ENCODE data around the gene FADS3. TPM values are rescaled to one million over a fixed set of nuclear protein-coding genes. Genes with fewer than 3 reads are reported as not detected.

Gene FADS3
- total RNA-seq, 2 donors from 2014 or later = 18.5 to 74.9 TPM

- Histone ChIP-seq H3K27ac (no peak overlapping the region), H3K4me3 (no peak overlapping the region), H3K4me1 (replicated peaks) (peaks cover 4% of the 10 kb centered on the region), H3K27me3 (replicated peaks; ENCODE audit: insufficient read depth) (no peaks in the 10 kb centered on the region), H3K9me3 (no peaks in the 10 kb centered on the region), H3K36me3 (no peaks in the 10 kb centered on the region)
- DNase-seq (ENCODE audit: low spot score) = no peak
- intact Hi-C loops (cut with DNase I) = no loop called here
- TF ChIP-seq POLR2A (IDR thresholded peaks at IDR 0.05) = no peak
- TF ChIP-seq CTCF (IDR thresholded peaks at IDR 0.05) = no peak
- no peak for TF ChIP-seq POLR2AphosphoS5 (IDR thresholded peaks at IDR 0.05)
- WGBS = 89% methylated on average over 7 of the region's 7 CpGs
These were observed 23.3 kb upstream of the FADS3 start for GRCh38 chr11:61914471-61915171.

- H3K36me3 ChIP-seq = no peaks in the 10 kb centered on the region
- intact Hi-C loops (cut with DNase I) = no loop called here
- no peak overlapping the region for H3K27ac ChIP-seq
- no peak overlapping the region for H3K4me3 ChIP-seq
- peaks cover 4% of the 10 kb centered on the region for H3K4me1 ChIP-seq (replicated peaks)
- no peaks in the 10 kb centered on the region for H3K9me3 ChIP-seq
- DNase-seq (ENCODE audit: low spot score) = no peak
- TF ChIP-seq POLR2A (IDR thresholded peaks at IDR 0.05) (no peak), POLR2AphosphoS5 (IDR thresholded peaks at IDR 0.05) (no peak)
- H3K27me3 ChIP-seq (replicated peaks; ENCODE audit: insufficient read depth) = no peaks in the 10 kb centered on the region
- WGBS = 84% methylated on average over 8 of the region's 8 CpGs
These were observed 22.5 kb upstream of the FADS3 start for GRCh38 chr11:61913699-61914395.

- Histone ChIP-seq H3K4me3 (no peak overlapping the region), H3K9me3 (no peaks in the 10 kb centered on the region), H3K4me1 (replicated peaks) (peaks cover 4% of the 10 kb centered on the region), H3K36me3 (no peaks in the 10 kb centered on the region), H3K27me3 (replicated peaks; ENCODE audit: insufficient read depth) (no peaks in the 10 kb centered on the region), H3K27ac (no peak overlapping the region)
- 81% methylated on average over 18 of the region's 18 CpGs for WGBS
- DNase-seq (ENCODE audit: low spot score) = no peak
- TF ChIP-seq POLR2A (IDR thresholded peaks at IDR 0.05) (no peak), CTCF (IDR thresholded peaks at IDR 0.05) (no peak), POLR2AphosphoS5 (IDR thresholded peaks at IDR 0.05) (no peak)
- intact Hi-C loops (cut with DNase I) = no loop called here
These were observed 21.8 kb upstream of the FADS3 start for GRCh38 chr11:61912991-61913698.

GRCh38 chr11:61912530-61912898 lies 21.2 kb upstream of the FADS3 start:
- intact Hi-C loops (cut with DNase I) = no loop called here
- no peaks in the 10 kb centered on the region for H3K9me3 ChIP-seq
- H3K27ac ChIP-seq = no peak overlapping the region
- H3K27me3 ChIP-seq (replicated peaks; ENCODE audit: insufficient read depth) = no peaks in the 10 kb centered on the region
- H3K4me1 ChIP-seq (replicated peaks) = no peaks in the 10 kb centered on the region
- WGBS = 92% methylated on average over 6 of the region's 6 CpGs
- TF ChIP-seq POLR2AphosphoS5 (IDR thresholded peaks at IDR 0.05) (no peak), CTCF (IDR thresholded peaks at IDR 0.05) (no peak), POLR2A (IDR thresholded peaks at IDR 0.05) (no peak)
- no peak for DNase-seq (ENCODE audit: low spot score)
- no peak overlapping the region for H3K4me3 ChIP-seq
- H3K36me3 ChIP-seq = no peaks in the 10 kb centered on the region

GRCh38 chr11:61911701-61912529 lies 20.6 kb upstream of the FADS3 start:
- TF ChIP-seq POLR2AphosphoS5 (IDR thresholded peaks at IDR 0.05) = no peak
- no peak for TF ChIP-seq POLR2A (IDR thresholded peaks at IDR 0.05)
- TF ChIP-seq CTCF (IDR thresholded peaks at IDR 0.05) = no peak
- no peak for DNase-seq (ENCODE audit: low spot score)
- intact Hi-C loops (cut with DNase I) = no loop called here
- no peak overlapping the region for H3K27ac ChIP-seq
- no peaks in the 10 kb centered on the region for H3K27me3 ChIP-seq (replicated peaks; ENCODE audit: insufficient read depth)
- no peaks in the 10 kb centered on the region for H3K9me3 ChIP-seq
- H3K4me3 ChIP-seq = no peak overlapping the region
- H3K36me3 ChIP-seq = no peaks in the 10 kb centered on the region
- WGBS = 84% methylated on average over 16 of the region's 17 CpGs
- H3K4me1 ChIP-seq (replicated peaks) = no peaks in the 10 kb centered on the region

Data from prostate gland (tissue), 2 donors.